Measurements from ENCODE around the gene HES4. TPM values are rescaled to one million over a fixed set of nuclear protein-coding genes. Genes with fewer than 3 reads are reported as not detected.

Gene HES4
- total and polyA plus RNA-seq, 2 of the 13 experiments (the other 11 are each of a cell fraction or from before 2014, with no cell fraction given), result 8.8 to 10.6 TPM

DNA sequence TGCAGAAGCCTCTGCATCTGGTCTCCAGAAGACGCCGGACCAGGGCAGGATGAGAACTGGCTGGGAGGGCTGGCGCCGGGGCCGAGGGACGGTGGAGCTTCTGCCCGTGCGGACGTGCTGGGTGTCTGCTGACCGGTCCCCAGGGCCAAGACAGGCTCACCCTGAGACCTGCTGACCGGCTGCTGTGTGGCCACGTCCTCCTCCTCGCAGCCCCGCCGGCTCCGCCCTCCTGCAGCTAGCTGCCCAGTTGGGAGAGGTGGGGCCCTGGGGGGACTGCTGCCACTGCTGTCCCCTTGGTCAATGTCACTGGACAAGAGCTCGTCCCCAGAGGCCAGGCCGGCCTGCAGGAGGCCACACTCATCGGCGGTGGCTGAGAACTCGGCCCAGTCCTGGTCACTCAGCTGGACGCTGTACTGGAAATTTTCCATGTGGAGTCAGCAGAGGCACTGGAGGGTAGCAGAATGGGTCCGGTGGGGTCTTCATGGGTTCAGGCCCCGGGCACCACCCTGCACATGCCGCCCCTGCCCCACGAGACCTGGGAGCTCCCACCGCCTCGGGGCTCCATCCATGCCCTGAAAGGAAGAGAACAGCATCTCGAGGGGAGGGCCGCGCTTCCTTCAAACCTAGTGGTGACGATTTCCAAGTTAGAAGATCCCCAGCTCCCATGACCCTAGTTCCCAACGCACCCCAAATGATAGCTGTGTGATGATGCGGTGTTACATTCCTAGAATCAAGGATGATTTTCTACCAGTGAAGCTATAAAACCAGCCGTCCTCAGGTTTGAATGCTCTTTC, 19.1 kb downstream of the HES4 start (continued):
- TF ChIP-seq, protein P1, sequence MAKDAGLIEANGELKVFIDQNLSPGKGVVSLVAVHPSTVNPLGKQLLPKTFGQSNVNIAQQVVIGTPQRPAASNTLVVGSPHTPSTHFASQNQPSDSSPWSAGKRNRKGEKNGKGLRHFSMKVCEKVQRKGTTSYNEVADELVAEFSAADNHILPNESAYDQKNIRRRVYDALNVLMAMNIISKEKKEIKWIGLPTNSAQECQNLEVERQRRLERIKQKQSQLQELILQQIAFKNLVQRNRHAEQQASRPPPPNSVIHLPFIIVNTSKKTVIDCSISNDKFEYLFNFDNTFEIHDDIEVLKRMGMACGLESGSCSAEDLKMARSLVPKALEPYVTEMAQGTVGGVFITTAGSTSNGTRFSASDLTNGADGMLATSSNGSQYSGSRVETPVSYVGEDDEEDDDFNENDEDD (CRISPR knock-in tag; IDR thresholded peaks at IDR 0.05; ENCODE audit: borderline replicate concordance), result no peak
- TF ChIP-seq KAT8 (CRISPR knock-in tag; IDR thresholded peaks at IDR 0.05), result no peak
- TF ChIP-seq RFX1 (IDR thresholded peaks at IDR 0.05), result no peak
- TF ChIP-seq MAFG (CRISPR knock-in tag; IDR thresholded peaks at IDR 0.05), result no peak
- no peak for TF ChIP-seq HHEX (CRISPR knock-in tag; IDR thresholded peaks at IDR 0.05)
- TF ChIP-seq, protein P2, sequence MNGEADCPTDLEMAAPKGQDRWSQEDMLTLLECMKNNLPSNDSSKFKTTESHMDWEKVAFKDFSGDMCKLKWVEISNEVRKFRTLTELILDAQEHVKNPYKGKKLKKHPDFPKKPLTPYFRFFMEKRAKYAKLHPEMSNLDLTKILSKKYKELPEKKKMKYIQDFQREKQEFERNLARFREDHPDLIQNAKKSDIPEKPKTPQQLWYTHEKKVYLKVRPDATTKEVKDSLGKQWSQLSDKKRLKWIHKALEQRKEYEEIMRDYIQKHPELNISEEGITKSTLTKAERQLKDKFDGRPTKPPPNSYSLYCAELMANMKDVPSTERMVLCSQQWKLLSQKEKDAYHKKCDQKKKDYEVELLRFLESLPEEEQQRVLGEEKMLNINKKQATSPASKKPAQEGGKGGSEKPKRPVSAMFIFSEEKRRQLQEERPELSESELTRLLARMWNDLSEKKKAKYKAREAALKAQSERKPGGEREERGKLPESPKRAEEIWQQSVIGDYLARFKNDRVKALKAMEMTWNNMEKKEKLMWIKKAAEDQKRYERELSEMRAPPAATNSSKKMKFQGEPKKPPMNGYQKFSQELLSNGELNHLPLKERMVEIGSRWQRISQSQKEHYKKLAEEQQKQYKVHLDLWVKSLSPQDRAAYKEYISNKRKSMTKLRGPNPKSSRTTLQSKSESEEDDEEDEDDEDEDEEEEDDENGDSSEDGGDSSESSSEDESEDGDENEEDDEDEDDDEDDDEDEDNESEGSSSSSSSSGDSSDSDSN (CRISPR knock-in tag; IDR thresholded peaks at IDR 0.05), result peak; percentile 82
- TF ChIP-seq RCOR2 (CRISPR knock-in tag; IDR thresholded peaks at IDR 0.05), result no peak
- TF ChIP-seq ZFX (CRISPR knock-in tag; IDR thresholded peaks at IDR 0.05; ENCODE audit: low read depth), result peak; percentile 75
- no peak for TF ChIP-seq HES4 (CRISPR knock-in tag; IDR thresholded peaks at IDR 0.05; ENCODE audit: borderline replicate concordance)
- no peak for TF ChIP-seq ZNF331 (CRISPR knock-in tag; IDR thresholded peaks at IDR 0.05)
- no peak for TF ChIP-seq REL (CRISPR knock-in tag; conservative IDR thresholded peaks at IDR 0.05)
- no peak for TF ChIP-seq GPN1 (CRISPR knock-in tag; IDR thresholded peaks at IDR 0.05; ENCODE audit: borderline replicate concordance)
- TF ChIP-seq ZSCAN31 (CRISPR knock-in tag; IDR thresholded peaks at IDR 0.05; ENCODE audit: low read depth), result no peak
- no peak for TF ChIP-seq ZFAT (CRISPR knock-in tag; conservative IDR thresholded peaks at IDR 0.05)
- TF ChIP-seq MEF2D (CRISPR knock-in tag; IDR thresholded peaks at IDR 0.05), result 0 out of 2 replicates have a peak, but pooled peaks have one; percentile 50
- TF ChIP-seq, protein P3, sequence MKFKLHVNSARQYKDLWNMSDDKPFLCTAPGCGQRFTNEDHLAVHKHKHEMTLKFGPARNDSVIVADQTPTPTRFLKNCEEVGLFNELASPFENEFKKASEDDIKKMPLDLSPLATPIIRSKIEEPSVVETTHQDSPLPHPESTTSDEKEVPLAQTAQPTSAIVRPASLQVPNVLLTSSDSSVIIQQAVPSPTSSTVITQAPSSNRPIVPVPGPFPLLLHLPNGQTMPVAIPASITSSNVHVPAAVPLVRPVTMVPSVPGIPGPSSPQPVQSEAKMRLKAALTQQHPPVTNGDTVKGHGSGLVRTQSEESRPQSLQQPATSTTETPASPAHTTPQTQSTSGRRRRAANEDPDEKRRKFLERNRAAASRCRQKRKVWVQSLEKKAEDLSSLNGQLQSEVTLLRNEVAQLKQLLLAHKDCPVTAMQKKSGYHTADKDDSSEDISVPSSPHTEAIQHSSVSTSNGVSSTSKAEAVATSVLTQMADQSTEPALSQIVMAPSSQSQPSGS (CRISPR knock-in tag; IDR thresholded peaks at IDR 0.05), result no peak
- no peak for TF ChIP-seq STAT5B (CRISPR knock-in tag; IDR thresholded peaks at IDR 0.05)
- TF ChIP-seq, protein P4, sequence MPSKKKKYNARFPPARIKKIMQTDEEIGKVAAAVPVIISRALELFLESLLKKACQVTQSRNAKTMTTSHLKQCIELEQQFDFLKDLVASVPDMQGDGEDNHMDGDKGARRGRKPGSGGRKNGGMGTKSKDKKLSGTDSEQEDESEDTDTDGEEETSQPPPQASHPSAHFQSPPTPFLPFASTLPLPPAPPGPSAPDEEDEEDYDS (CRISPR knock-in tag; IDR thresholded peaks at IDR 0.05), result peak; percentile 68; the same call in 1 of the 2 replicates
- TF ChIP-seq, protein P5, sequence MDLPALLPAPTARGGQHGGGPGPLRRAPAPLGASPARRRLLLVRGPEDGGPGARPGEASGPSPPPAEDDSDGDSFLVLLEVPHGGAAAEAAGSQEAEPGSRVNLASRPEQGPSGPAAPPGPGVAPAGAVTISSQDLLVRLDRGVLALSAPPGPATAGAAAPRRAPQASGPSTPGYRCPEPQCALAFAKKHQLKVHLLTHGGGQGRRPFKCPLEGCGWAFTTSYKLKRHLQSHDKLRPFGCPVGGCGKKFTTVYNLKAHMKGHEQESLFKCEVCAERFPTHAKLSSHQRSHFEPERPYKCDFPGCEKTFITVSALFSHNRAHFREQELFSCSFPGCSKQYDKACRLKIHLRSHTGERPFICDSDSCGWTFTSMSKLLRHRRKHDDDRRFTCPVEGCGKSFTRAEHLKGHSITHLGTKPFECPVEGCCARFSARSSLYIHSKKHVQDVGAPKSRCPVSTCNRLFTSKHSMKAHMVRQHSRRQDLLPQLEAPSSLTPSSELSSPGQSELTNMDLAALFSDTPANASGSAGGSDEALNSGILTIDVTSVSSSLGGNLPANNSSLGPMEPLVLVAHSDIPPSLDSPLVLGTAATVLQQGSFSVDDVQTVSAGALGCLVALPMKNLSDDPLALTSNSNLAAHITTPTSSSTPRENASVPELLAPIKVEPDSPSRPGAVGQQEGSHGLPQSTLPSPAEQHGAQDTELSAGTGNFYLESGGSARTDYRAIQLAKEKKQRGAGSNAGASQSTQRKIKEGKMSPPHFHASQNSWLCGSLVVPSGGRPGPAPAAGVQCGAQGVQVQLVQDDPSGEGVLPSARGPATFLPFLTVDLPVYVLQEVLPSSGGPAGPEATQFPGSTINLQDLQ (CRISPR knock-in tag; IDR thresholded peaks at IDR 0.05), result no peak
- TF ChIP-seq ONECUT2 (CRISPR knock-in tag; IDR thresholded peaks at IDR 0.05), result no peak

Data from HepG2 (cell line).